ENCODE results near the gene APPBP2.

GRCh38 chr17:60502145-60502544 lies 23.9 kb downstream of the APPBP2 start:
- TF ChIP-seq CTCF (IDR thresholded peaks at IDR 0.05) = no peak
- no peak for TF ChIP-seq POLR2A (IDR thresholded peaks at IDR 0.05)
- no peak for TF ChIP-seq POLR2AphosphoS5 (IDR thresholded peaks at IDR 0.05)
